ENCODE data around the gene WTAP. TPM values are rescaled to one million over a fixed set of nuclear protein-coding genes. Genes with fewer than 3 reads are reported as not detected.
"Not testable (repeated sequence)": the region's sequence is repeated elsewhere in the genome, so short reads cannot be mapped to it uniquely, and the experiment has no call there.

WTAP gene
- total RNA-seq, 3 donors from 2014 or later, result 81.1 to 85.8 (median 84.4) TPM

DNA sequence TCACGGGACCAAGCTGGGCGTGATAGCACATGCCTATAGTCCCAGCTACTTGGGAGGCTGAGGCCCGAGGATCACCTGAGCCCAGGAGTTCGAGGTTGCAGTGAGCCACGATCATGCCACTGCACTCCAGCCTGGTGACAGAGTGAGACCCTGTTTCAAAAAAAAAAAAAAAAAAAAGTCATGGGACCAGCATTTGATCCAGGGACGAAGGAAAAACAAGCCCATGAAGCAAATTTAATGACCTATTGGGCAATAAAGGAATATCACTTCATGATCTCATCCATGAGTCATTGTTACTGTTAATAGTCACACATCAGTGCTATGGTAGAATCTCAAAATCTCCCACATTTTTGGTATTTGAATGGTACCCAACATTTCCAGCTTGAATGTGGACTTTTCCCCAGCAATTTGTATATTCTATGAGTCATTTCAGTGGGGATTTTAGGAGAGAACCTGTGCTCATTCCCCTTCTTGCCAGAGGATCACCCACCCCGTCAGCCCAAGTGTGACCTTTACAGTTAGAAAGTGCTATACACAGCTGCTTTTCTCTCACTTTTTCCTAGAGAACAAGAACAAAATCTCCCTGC is 25.8 kb upstream of the WTAP start:
- no peak for TF ChIP-seq CTCF (IDR thresholded peaks at IDR 0.05)
- ATAC-seq (peak; percentile 74), DNase-seq (peak in 1 of 3 donors; percentile 56)
- Histone ChIP-seq H3K4me1 (ENCODE audit: low read depth) (peaks cover 9% of the 10 kb centered on the region), H3K9me3 (no peaks in the 10 kb centered on the region), H3K4me3 (no peak overlapping the region), H3K36me3 (ENCODE audit: low read depth) (no peaks in the 10 kb centered on the region)
- intact Hi-C loops (cut with DNase I, micrococcal nuclease), result no loop called here

DNA sequence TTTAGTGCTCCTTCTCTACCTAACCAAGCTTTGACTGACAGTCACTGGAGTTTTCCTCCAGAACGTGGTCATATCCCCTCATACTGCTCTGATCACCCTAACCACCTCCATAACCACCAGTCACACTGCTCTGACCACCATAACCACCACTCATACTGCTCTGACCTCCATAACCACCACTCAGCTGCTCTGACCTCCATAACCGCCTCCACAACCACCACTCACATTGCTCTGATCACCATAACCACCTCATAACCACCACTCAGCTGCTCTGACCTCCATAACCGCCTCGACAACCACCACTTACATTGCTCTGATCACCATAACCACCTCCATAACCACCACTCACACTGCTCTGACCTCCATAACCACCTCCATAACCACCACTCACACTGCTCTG is 16.7 kb upstream of the WTAP start:
- intact Hi-C loops (cut with DNase I, micrococcal nuclease); ATAC-seq; H3K9me3 ChIP-seq; H3K36me3 ChIP-seq (ENCODE audit: low read depth); H3K4me3 ChIP-seq; H3K4me1 ChIP-seq (ENCODE audit: low read depth); DNase-seq: not testable (repeated sequence)

GRCh38 chr6:159712389-159712788 is 14.9 kb upstream of the WTAP start:
- intact Hi-C loops (cut with DNase I, micrococcal nuclease); H3K4me3 ChIP-seq; ATAC-seq; H3K36me3 ChIP-seq (ENCODE audit: low read depth); H3K9me3 ChIP-seq; DNase-seq; H3K4me1 ChIP-seq (ENCODE audit: low read depth): not testable (repeated sequence)

DNA sequence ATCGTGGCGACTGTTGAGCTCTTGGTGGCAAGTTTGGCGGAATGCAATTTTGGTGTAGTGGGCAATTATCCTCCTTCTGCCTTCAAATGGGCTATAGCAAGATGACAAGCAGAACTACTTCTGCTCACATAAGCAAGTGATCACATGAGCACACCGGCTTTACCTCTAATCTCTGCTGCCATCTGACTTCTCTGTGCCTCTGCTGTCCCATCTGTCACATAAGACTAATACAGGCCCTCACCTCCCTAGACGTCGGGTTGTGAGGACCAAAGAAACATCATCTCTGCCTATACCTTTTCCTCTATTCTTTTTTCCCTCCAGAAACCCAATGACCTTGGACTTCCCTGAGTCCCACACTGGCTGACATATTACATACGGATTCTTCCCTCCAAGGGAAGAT is 13.3 kb upstream of the WTAP start:
- Histone ChIP-seq H3K9me3 (no peaks in the 10 kb centered on the region), H3K36me3 (ENCODE audit: low read depth) (no peaks in the 10 kb centered on the region), H3K4me3 (no peak overlapping the region), H3K4me1 (ENCODE audit: low read depth) (peaks cover 5% of the 10 kb centered on the region)
- TF ChIP-seq CTCF (IDR thresholded peaks at IDR 0.05), result no peak
- intact Hi-C loops (cut with DNase I, micrococcal nuclease), result no loop called here
- DNase-seq, result no peak
- no peak for ATAC-seq

- Histone ChIP-seq H3K36me3 (ENCODE audit: low read depth) (no peaks in the 10 kb centered on the region), H3K4me1 (ENCODE audit: low read depth) (peaks cover 5% of the 10 kb centered on the region), H3K9me3 (no peaks in the 10 kb centered on the region), H3K4me3 (no peak overlapping the region)
- ATAC-seq (peak; percentile 66), DNase-seq (no peak)
- no peak for TF ChIP-seq CTCF (IDR thresholded peaks at IDR 0.05)
- intact Hi-C loops (cut with DNase I, micrococcal nuclease), result no loop called here
These were observed 12.9 kb upstream of the WTAP start for GRCh38 chr6:159714404-159714803.

- TF ChIP-seq CTCF (IDR thresholded peaks at IDR 0.05), result no peak
- H3K36me3 ChIP-seq (ENCODE audit: low read depth), result no peaks in the 10 kb centered on the region
- H3K4me3 ChIP-seq, result no peak overlapping the region
- ATAC-seq, result peak; percentile 16
- H3K4me1 ChIP-seq (ENCODE audit: low read depth), result peaks cover 5% of the 10 kb centered on the region
- no peaks in the 10 kb centered on the region for H3K9me3 ChIP-seq
- intact Hi-C loops (cut with DNase I, micrococcal nuclease), result no loop called here
- no peak for DNase-seq
These were observed 12.1 kb upstream of the WTAP start for GRCh38 chr6:159715166-159715565.

GRCh38 chr6:159715605-159716004 is 11.7 kb upstream of the WTAP start:
- peaks cover 5% of the 10 kb centered on the region for H3K4me1 ChIP-seq (ENCODE audit: low read depth)
- TF ChIP-seq CTCF (IDR thresholded peaks at IDR 0.05), result no peak
- no peaks in the 10 kb centered on the region for H3K36me3 ChIP-seq (ENCODE audit: low read depth)
- H3K9me3 ChIP-seq, result no peaks in the 10 kb centered on the region
- no peak for ATAC-seq
- no peak for DNase-seq
- intact Hi-C loops (cut with DNase I, micrococcal nuclease), result no loop called here
- H3K4me3 ChIP-seq, result no peak overlapping the region
